Memory B cell (primary cell): ENCODE results near the gene PADI2.

Experiments
- ATAC-seq: fragments of 150-1000 bp; cut with Tn5 transposase; 2 replicates; pipeline ENCODE4 v1.10.0; 2021; ENCODE audit warnings: low read depth, mild to moderate bottlenecking, moderate library complexity
- DNase-seq, 2 donors: peaks; one replicate each; pipeline ENCODE4 v3.0.0; 2022; ENCODE audit warnings: low spot score in 2 of 2
- H3K27ac Mint-ChIP-seq: one replicate; pipeline ENCODE4 v1.8.0; 2022; ENCODE audit warnings: mild to moderate bottlenecking, moderate library complexity, mixed read lengths
- H3K27me3 Mint-ChIP-seq: one replicate; pipeline ENCODE4 v1.8.0; 2022; ENCODE audit warnings: mixed read lengths
- H3K36me3 Mint-ChIP-seq: one replicate; pipeline ENCODE4 v1.8.0; 2022; ENCODE audit warnings: mild to moderate bottlenecking, mixed read lengths
- H3K4me1 Mint-ChIP-seq: one replicate; pipeline ENCODE4 v1.8.0; 2022; ENCODE audit warnings: mixed read lengths
- H3K4me3 Mint-ChIP-seq: one replicate; pipeline ENCODE4 v1.8.0; 2022; ENCODE audit warnings: mild to moderate bottlenecking, moderate library complexity, mixed read lengths
- H3K9me3 Mint-ChIP-seq: one replicate; pipeline ENCODE4 v1.8.0; 2022; ENCODE audit warnings: mixed read lengths

Gene PADI2

DNA sequence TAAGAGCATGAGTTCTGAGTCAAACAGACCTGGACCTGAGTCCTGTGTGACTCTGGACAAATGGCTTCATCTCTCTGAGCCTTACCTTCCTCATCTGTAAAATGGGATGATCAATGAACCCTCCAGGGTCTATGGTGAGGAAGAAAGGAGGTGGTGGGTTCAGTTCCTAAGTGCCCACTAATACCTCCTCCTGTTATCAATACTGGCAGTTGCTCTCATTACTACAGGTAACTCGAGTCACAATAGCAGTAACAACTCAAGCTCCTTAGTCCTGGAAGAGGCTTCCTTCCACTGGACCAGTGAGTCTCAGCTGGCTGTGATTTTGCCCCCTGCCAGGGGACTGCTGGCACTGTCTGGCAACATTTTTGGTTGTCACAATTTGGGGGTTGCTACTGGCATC lies 2.6 kb downstream of the PADI2 start:
- Mint-ChIP-seq H3K4me1 (peaks cover 21% of the 10 kb centered on the region), H3K27ac (no peak overlapping the region), H3K4me3 (no peak overlapping the region), H3K27me3 (peaks cover 18% of the 10 kb centered on the region), H3K36me3 (no peaks in the 10 kb centered on the region), H3K9me3 (no peaks in the 10 kb centered on the region)
- DNase-seq = no peak
- ATAC-seq = no peak

DNA sequence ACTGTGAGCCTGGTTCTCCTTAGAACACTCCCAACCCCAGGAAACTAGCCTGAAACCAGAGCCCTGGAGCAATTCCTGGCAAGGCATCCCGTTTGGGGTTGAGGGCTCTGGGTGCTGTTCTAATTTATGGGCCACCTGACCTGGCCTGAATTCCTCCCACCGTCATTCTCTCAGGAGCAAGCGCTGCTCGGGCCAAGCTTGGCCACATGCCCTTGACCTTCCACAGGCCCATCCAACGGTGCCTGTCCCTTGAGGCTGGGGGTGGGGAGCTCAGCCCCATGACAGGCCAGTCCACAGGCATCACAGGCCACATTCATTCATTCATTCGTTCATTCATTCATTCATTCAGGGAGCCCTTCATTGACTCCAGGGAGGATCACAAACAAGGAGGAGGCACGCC lies 5.3 kb downstream of the PADI2 start:
- ATAC-seq (no peak), DNase-seq (no peak)
- Mint-ChIP-seq H3K4me3 (no peak overlapping the region), H3K4me1 (peaks cover 10% of the 10 kb centered on the region), H3K36me3 (no peaks in the 10 kb centered on the region), H3K27me3 (peaks cover 11% of the 10 kb centered on the region), H3K27ac (no peak overlapping the region), H3K9me3 (no peaks in the 10 kb centered on the region)

DNA sequence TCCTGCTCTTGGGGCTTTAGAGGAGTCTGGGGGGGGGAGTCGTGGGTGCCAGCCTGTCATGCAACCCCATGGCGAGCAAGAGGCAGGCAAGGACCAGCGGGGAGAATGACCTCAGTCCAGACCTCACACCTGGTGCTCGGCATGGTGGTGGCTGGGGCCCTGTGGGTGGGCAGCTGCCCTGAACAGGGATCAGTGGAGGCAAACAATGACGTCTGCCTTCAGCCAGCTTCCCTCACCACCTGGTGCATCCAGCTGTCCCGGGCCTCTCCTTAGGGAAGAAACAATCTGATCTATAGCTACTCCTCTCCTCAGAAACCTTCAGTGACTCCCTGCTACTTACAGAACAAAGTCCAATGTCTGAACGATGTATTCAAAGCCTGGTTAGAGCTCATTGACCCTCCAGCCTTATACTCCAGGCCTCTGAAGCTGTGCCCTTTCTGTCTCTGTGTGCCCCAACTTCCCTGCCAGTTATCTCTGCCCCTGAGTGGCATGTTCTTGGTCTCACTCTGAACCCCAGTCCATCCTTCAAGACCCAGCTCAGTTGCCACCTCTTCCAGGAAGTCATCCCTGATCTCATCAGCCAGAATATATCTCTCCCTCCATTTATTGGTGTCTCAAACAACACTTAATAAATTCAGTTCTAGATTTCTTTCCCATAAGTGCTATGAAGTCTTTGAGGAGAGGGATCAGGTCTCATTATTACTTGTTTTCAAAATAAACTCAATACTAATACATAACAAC lies 6.6 kb downstream of the PADI2 start:
- no peaks in the 10 kb centered on the region for H3K36me3 Mint-ChIP-seq
- H3K27ac Mint-ChIP-seq = no peak overlapping the region
- peaks cover 9% of the 10 kb centered on the region for H3K27me3 Mint-ChIP-seq
- H3K4me1 Mint-ChIP-seq = no peaks in the 10 kb centered on the region
- no peaks in the 10 kb centered on the region for H3K9me3 Mint-ChIP-seq
- H3K4me3 Mint-ChIP-seq = no peak overlapping the region
- ATAC-seq (no peak), DNase-seq (no peak)

DNA sequence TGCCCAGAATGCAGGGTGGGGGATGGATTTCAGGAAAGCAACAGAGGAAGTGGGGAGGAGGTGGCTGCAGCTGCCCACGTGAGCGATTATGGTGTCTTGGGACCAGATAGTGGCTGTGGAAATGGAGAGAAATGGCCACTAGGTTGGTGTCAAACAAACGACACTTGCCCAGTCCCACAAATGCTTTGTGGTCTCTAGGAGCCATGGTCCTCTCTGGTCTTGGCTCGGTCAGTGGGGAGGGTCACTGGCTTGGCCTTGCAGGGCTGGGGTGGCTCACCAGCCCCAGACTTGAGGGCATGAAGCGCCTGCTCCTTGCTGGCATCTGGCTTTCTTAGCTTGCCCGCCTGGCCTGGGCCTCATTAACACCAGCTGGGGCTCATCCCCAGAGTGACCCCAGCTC lies 7.2 kb downstream of the PADI2 start:
- Mint-ChIP-seq H3K9me3 (no peaks in the 10 kb centered on the region), H3K36me3 (no peaks in the 10 kb centered on the region), H3K27me3 (peaks cover 10% of the 10 kb centered on the region), H3K4me1 (no peaks in the 10 kb centered on the region), H3K27ac (no peak overlapping the region), H3K4me3 (no peak overlapping the region)
- no peak for ATAC-seq
- DNase-seq = no peak

DNA sequence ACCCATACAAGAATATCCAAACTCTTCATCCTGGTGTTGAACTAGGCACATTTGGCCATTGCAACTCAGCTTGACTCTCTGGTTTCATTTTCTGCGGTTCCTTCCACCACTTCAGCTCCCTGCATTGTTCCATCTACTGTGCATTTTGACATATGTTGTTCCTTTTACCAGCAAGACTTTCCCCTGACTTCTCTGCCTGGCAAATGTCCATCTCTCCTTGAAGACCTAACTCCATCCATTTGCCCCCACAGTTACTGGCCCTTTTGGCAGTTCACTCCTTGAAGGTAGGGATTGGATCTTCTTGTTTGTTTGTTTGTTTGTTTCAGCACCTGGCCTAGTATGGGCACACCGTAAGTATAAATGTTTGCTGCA lies 8.7 kb downstream of the PADI2 start:
- no peak for ATAC-seq
- no peaks in the 10 kb centered on the region for H3K9me3 Mint-ChIP-seq
- peaks cover 14% of the 10 kb centered on the region for H3K27me3 Mint-ChIP-seq
- no peaks in the 10 kb centered on the region for H3K36me3 Mint-ChIP-seq
- no peaks in the 10 kb centered on the region for H3K4me1 Mint-ChIP-seq
- H3K27ac Mint-ChIP-seq = no peak overlapping the region
- H3K4me3 Mint-ChIP-seq = no peak overlapping the region
- DNase-seq = no peak

DNA sequence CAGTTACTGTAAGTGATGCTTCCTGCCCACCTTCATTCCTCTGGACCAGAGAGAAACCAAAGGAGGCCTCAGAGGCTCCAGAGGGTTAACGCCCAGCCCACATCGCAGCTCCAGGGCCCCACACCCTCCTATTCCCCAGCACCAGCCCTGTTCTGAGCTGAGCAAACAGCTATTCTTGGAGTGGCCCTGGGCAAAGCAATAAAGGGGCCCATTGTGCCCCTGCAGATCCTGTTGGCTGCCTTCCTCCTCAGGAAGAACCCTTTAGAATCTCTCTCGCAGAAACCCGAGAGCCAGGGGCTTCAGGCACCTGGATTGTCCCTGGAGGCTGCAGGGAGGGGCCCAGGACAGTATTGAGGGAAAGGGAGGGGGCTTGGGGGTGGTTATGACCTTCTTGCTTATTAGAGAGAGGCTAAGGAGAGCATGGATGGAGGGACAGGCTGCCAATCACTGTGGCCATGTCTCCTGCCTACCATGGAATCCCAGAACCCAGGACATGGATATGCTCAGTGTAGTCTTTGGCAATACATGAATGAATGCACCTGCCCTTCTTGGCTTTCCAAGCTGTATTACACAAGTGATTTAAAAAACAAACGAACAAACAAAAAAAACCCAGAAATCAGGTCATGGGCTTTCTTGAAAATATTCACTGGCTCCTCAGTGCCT lies 9.2 kb downstream of the PADI2 start:
- DNase-seq (no peak), ATAC-seq (no peak)
- Mint-ChIP-seq H3K9me3 (no peaks in the 10 kb centered on the region), H3K36me3 (no peaks in the 10 kb centered on the region), H3K4me1 (no peaks in the 10 kb centered on the region), H3K4me3 (no peak overlapping the region), H3K27ac (no peak overlapping the region), H3K27me3 (peaks cover 14% of the 10 kb centered on the region)

DNA sequence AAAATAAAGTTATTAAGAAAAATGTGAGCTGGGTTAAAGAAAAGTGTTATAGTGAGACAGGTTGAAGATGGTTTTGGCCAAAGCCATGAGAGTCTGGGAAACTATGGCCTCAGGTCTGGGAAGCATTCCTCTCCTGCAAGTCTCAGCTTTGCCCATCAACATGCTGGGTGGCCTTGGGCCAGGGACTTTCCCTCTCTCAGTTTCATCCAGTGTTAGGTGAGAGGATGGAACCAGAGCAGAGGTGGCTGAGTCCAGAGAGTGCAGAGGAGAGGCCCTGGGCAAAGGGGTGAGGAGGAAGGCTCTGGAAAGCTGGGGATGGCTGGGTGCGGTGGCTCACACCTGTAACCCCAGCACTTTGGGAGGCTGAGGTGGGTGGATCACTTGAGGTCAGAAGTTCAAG lies 10.5 kb downstream of the PADI2 start:
- no peaks in the 10 kb centered on the region for H3K36me3 Mint-ChIP-seq
- H3K4me1 Mint-ChIP-seq = no peaks in the 10 kb centered on the region
- H3K4me3 Mint-ChIP-seq = no peak overlapping the region
- no peaks in the 10 kb centered on the region for H3K9me3 Mint-ChIP-seq
- DNase-seq (no peak), ATAC-seq (no peak)
- H3K27me3 Mint-ChIP-seq = peaks cover 14% of the 10 kb centered on the region
- no peak overlapping the region for H3K27ac Mint-ChIP-seq

DNA sequence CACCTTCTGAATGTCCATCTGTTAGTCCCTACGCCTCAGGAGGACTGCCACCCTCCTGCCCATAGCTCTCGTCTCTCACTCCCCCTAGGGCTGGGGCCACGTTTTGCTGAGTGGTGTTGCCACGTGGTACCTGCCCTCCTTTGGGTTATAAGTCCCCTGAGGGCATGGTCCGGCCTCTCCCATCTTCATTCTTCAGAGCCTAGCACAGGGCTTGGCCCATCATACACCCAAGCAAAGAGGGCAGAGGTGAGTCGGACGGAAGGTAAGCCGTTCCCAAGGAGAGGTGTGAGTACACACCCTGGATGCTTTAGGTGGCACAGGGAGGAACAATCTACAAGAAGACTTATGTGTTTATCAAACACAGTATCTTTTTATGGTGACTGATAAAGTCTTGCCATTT lies 10.9 kb downstream of the PADI2 start:
- H3K4me1 Mint-ChIP-seq = no peaks in the 10 kb centered on the region
- H3K27ac Mint-ChIP-seq = no peak overlapping the region
- peaks cover 14% of the 10 kb centered on the region for H3K27me3 Mint-ChIP-seq
- ATAC-seq (no peak), DNase-seq (no peak)
- H3K9me3 Mint-ChIP-seq = no peaks in the 10 kb centered on the region
- no peaks in the 10 kb centered on the region for H3K36me3 Mint-ChIP-seq
- H3K4me3 Mint-ChIP-seq = no peak overlapping the region

DNA sequence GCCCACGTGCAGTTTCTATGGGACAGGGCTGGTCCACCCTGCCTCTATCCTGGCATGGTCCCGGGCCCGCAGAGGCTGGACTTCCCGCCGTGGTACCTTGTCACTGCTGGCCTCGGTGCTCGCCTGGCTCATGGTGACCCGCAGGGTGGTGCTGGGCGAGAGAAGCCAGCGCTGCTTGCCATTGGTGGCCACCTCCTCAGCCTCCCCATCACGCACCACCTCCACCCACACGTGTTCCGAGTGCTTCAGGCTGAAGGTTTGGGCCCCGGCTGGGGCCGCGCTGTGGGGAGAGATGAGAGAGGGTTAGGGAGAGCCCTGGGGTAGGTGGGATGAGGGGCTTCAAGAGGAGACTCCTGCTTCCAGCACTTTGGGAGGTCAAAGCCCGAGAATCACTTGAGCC lies 14.5 kb downstream of the PADI2 start:
- H3K27me3 Mint-ChIP-seq = peaks cover 14% of the 10 kb centered on the region
- no peak overlapping the region for H3K27ac Mint-ChIP-seq
- no peak for DNase-seq
- no peaks in the 10 kb centered on the region for H3K36me3 Mint-ChIP-seq
- ATAC-seq = no peak
- no peaks in the 10 kb centered on the region for H3K9me3 Mint-ChIP-seq
- no peaks in the 10 kb centered on the region for H3K4me1 Mint-ChIP-seq
- H3K4me3 Mint-ChIP-seq = no peak overlapping the region

DNA sequence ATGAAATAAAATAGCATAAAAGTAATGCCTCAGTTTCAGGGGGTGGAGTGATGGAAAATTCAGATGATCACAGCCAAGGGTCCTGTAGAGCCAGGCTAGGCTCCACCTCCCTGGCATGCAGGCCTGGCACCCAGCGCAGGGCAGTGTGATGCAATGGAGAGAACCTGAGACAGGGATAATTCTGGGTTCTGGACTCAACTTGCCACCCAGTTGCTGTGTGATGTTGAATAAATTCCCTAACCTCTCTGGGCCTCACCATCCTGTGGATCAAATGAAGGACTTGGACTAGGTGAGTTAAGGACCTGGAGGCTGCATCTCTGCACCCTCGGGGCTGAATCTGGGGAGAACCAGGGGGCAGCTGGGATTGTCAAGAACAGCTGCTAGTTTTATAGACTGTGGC lies 17.0 kb downstream of the PADI2 start:
- Mint-ChIP-seq H3K4me1 (no peaks in the 10 kb centered on the region), H3K36me3 (no peaks in the 10 kb centered on the region), H3K4me3 (no peak overlapping the region), H3K27me3 (peaks cover 9% of the 10 kb centered on the region), H3K27ac (no peak overlapping the region), H3K9me3 (no peaks in the 10 kb centered on the region)
- ATAC-seq (no peak), DNase-seq (no peak)

DNA sequence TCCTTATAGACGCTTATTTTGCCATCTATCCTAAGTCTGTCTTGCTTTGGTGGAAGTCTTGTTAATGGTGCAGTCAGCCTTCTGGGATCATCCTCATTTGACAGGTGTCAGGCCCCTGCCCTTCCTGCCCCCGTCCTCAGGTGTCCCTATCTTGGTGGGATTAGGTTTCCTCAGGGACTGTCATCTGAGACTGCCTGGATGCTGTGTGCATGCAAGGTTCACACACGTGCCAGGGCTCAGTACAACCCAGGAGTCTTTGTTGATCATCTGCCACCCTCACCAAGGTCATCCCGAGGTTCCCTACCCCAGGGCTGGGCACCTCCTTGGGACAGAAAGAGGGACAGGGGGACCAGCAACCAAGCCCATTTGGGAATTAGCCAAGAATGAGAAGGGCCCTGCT lies 18.0 kb downstream of the PADI2 start:
- Mint-ChIP-seq H3K36me3 (no peaks in the 10 kb centered on the region), H3K9me3 (no peaks in the 10 kb centered on the region), H3K27me3 (peaks cover 6% of the 10 kb centered on the region), H3K4me3 (no peak overlapping the region), H3K4me1 (no peaks in the 10 kb centered on the region), H3K27ac (no peak overlapping the region)
- ATAC-seq = no peak
- DNase-seq = no peak

DNA sequence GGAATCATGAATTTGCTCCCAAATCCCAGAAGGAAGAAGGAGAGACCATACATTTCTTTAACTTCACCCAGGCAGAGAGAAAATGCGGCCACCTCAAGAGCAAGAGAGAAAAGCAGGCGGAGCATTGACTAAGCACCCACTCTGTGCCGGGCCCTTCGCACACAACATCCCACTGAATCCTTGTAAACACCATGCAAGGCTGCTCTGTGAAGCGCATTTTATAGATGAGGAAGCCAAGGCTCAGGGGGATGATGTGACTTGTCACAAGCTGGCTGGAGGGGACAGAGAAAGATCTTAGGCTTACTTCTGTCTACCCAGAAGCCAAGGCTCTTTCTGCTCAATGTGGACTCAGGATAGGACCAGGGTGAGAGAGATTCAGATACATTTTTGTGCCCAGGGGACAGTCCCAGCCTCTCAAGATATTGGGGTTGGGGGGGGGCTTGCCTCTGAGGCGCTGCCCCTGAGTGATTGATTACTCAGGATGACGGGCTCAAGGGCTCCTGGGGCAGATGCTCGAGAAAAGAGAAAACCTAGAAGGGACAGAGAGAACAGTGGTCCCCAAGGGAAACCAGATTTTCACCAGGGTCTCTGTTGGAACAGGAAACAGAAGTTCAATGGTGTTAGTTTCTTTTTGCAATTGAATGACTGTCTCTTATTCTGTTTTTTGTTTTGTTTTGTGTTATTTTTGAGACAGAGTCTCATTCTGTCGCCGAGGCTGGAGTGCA lies 19.5 kb downstream of the PADI2 start:
- H3K36me3 Mint-ChIP-seq = no peaks in the 10 kb centered on the region
- ATAC-seq (no peak), DNase-seq (no peak)
- no peaks in the 10 kb centered on the region for H3K9me3 Mint-ChIP-seq
- H3K27ac Mint-ChIP-seq = no peak overlapping the region
- H3K27me3 Mint-ChIP-seq = peaks cover 6% of the 10 kb centered on the region
- H3K4me3 Mint-ChIP-seq = no peak overlapping the region
- H3K4me1 Mint-ChIP-seq = no peaks in the 10 kb centered on the region

DNA sequence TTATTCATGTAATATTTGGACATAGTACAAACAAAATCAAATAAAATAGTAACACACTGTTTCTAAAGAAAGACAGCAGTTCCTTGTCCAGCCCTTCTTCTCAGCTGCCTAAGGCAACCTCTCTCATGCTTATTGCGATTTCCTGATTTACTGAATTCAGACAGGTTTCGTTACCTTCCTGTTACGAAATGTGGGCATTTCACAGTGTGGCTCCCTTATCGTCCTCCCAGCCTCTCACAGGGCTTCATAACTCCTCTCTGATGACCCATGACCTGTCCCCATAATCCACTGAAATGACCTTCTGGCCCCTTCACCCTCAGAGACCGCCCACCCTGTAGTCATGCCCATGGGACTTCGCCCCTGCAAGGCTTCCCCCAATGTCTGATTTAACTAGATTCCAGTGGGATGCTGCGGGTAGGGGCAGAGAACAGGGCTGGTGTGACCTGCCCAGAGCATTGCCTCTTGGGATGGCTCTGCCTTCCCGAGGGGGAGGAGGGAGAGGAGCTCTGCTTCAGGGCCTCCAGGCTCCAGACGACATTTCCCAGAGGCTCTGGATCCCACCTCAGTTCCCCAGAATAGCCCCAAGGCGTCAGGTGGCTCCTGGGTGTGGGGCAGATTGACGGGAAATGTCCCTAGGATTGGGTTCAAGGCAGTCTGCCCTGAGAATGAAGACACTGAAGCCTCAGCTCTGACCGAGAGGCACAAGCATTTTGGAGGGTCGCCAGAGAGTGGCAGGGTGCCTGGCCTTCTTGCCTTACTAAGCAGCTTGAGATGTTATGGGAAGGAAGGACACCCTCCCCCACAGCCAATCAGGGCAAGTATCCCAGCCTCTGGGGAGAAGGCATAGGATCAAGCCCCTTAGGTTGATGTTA lies 20.6 kb downstream of the PADI2 start:
- no peak for DNase-seq
- no peaks in the 10 kb centered on the region for H3K9me3 Mint-ChIP-seq
- H3K36me3 Mint-ChIP-seq = peaks cover under 1% of the 10 kb centered on the region
- peaks cover 6% of the 10 kb centered on the region for H3K27me3 Mint-ChIP-seq
- no peaks in the 10 kb centered on the region for H3K4me1 Mint-ChIP-seq
- no peak for ATAC-seq
- H3K4me3 Mint-ChIP-seq = no peak overlapping the region
- no peak overlapping the region for H3K27ac Mint-ChIP-seq

DNA sequence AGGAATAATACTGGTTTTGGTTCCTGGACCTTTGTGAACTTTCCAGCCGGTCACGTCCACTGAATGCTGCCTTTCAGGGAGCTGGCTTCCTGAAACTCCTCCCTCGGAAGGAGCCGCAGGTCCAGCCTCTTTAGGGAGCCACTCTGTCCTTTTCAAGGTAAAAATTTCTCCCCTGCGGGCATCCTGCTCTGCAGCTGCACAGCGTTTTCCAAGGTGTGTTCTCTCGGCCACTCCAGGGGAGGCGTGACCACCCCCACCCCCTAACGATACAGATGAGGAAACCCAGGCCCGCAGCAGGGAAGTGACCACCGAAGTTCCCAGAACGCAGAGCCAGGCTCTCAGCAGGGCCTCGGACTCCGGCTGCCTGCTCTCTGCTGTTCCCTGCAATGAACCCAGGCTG lies 21.5 kb downstream of the PADI2 start:
- no peaks in the 10 kb centered on the region for H3K4me1 Mint-ChIP-seq
- no peak for ATAC-seq
- no peak for DNase-seq
- peaks cover 5% of the 10 kb centered on the region for H3K36me3 Mint-ChIP-seq
- H3K9me3 Mint-ChIP-seq = peaks cover 1% of the 10 kb centered on the region
- no peak overlapping the region for H3K27ac Mint-ChIP-seq
- peaks cover 6% of the 10 kb centered on the region for H3K27me3 Mint-ChIP-seq
- no peak overlapping the region for H3K4me3 Mint-ChIP-seq
